GM18511 (cell line): ENCODE data around the gene MRPL44.

Experiments used
- ATAC-seq: cut with Tn5 transposase; IDR thresholded peaks from one replicate; pipeline ENCODE4 v1.9.1; 2021; ENCODE audit warnings: mild to moderate bottlenecking, moderate library complexity; ENCODE audit not compliant: unreplicated experiment

The MRPL44 gene

DNA sequence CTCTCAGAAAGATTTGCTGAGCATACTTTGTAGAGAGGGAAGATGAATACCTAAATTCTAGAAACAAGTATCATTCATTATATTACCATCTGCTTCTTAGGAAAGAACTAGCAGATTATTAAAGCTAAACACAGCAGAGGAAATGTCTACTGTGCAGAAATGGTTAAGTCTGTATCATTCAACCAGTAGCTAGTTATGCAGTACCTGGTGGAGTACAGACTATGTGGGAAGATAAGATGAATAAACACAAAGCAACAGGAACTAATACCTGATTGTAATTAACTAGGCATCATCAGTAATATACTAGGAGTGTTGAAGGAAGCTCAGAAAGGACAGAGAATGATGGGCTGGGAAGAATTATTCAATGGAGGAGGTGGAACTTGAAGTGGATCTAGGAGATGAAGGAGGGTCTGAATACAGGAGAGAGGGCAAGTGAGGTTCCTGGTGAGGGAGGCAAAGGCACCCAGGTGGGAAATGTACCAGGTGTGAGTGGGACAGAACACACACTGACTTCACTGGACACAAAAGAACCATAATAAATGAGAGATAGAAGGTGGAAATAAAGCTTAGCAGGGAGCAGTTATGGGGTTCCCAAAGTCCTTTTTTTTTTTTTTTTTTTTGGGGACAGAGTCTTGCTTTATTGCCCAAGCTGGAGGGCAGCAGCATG is 21.7 kb upstream of the MRPL44 start:
- no peak for ATAC-seq

DNA sequence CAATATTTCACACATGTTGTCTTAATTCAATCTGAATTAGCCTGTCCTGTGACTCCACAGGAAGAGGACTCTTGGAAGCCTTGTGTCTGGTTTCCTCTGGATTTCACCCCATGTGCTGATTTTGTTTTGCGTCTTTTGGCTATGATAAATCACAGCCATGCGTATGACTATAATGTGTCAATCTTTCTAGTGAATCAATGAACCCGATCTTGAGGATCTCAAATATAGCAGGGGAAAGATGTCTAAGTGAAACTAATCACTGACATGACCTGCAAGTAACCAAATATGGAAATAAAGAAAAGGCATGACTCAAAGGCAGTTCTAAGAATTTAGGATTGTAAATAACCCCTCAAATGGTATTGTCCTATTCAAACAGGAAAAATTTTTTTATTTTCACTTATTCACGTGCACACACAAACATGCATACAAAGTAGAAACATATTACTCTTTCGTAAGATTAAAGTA is 20.4 kb upstream of the MRPL44 start:
- peak; percentile 40 for ATAC-seq

DNA sequence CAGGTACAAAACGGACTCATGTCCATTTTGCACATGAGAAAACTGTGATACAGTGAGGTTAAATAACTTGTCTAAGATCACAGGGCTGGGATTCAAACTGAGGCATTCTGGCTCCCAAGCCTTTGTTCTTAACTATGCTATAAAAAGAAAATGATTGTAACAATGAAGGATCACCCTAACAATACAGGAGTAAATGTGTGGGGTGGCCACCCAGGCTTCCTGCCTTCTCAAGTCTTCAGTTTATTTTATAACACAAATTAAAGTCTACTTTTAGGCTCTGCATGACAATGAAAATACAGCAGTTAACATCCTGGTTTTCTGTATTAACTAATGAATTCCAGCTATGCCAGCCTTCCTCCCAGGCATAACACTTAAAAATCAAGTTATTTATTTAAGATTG is 19.7 kb upstream of the MRPL44 start:
- no peak for ATAC-seq

DNA sequence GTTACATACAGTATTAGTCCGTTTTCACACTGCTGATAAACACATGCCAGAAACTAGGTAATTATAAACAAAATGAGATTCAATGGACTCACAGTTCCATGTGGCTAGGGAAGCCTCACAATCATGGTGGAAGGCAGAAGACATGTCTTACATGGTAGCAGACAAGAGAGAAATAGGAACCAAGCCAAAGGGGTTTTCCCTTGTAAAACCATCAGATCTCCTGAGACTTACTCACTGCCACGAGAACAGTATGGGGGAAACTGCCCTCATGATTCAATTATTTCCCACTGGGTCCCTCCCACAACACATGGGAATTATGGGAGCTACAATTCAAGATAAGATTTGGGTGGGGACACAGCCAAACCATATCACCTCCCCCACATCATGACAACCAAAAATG is 17.8 kb upstream of the MRPL44 start:
- ATAC-seq, result peak; percentile 21

DNA sequence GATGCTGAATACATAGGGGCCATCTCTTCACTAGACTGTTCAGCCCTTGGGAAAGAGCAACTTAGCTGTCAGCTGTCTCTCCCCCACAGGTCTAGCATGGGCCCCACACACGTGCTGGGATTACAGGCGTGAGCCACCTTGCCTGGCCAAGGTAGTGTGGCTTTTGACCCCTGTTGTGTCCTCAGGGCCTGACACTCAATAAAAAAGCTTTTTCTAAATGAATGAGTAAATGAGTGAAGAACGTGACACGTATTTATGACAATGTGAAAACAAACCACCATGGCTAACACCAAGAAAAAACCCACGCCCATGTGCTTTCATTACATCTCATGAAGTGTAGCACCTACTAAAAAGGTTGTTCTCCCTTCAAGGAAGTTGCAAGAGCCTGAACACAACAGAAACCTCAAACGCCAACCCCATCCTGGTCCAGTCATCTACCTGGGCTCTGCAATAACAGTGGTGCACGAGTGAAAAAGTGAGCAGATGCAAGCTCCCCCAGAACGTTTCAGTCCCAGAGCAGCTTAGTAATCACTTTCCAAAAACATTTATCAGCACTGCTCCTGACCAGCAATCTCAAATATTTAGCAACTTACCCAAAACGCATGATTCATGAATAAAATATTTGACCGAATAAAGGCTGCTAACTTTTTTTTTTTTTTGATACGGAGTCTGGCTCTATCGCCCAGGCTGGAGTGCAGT is 15.5 kb upstream of the MRPL44 start:
- ATAC-seq, result peak; percentile 53

DNA sequence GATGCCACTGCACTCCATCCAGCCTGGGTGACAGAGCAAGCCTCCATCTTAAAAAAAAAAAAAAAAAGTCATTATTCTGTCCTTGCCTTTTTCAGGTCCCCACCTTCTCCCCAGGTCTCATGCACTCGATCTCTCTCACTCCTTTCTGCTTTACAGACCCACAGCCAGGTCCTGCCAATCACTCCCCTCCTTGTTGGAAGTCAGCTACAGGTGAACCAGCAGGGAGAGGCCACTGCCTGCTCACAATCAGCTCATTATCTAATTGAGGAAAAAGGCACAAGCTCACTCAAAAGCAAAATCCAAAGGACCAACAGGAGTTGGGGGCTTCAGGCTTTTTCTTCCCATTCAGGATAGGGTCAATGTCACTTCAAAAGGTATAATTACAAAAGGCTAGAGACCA is 14.1 kb upstream of the MRPL44 start:
- no peak for ATAC-seq

DNA sequence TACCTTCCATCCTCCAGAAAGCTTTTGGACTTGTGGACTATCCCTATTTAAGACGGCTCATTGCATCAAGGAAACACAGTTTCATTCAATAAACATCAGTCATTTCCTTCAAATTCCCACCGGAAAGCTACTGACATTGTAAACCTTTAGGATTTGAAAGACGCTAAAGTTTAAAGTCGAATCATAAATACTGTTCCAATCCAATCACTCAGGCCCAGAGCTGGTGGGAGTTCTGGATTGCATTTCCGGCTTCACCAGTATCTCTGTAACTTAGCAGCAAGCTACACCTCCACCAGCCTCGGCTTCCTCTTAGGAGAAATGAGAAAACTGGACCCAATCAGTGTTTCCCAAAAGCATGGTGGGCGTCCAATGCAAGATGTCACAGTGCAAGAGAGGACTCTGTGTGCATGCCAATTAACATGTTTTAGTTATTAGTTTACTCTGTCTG is 13.7 kb upstream of the MRPL44 start:
- no peak for ATAC-seq

DNA sequence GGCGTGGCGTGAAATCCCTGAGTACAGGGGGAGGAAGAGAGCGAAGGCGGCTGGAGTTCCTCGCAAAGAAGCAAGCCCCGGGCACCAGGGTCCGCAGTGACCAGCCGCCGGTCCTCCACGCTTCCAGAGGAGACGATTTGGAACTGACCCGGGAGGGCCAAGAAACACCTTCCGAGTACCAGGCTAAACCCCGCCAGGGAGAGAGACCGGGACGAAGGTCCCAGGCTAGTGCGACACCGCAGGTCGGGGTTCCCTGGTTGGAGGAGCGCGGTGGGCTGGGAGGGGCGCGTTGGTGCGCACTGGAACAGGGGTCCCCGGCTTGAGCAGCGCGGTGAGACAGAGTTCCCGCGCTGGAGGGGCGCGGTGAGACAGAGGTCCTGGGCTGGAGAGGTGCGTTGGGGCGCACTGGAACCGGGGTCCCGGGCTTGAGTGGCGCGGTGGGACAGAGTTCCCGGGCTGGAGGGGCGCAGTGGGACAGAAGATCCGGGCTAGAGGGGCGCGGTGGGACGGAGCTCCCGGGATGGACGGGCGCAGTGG is 13.0 kb upstream of the MRPL44 start:
- ATAC-seq, result peak; percentile 20

DNA sequence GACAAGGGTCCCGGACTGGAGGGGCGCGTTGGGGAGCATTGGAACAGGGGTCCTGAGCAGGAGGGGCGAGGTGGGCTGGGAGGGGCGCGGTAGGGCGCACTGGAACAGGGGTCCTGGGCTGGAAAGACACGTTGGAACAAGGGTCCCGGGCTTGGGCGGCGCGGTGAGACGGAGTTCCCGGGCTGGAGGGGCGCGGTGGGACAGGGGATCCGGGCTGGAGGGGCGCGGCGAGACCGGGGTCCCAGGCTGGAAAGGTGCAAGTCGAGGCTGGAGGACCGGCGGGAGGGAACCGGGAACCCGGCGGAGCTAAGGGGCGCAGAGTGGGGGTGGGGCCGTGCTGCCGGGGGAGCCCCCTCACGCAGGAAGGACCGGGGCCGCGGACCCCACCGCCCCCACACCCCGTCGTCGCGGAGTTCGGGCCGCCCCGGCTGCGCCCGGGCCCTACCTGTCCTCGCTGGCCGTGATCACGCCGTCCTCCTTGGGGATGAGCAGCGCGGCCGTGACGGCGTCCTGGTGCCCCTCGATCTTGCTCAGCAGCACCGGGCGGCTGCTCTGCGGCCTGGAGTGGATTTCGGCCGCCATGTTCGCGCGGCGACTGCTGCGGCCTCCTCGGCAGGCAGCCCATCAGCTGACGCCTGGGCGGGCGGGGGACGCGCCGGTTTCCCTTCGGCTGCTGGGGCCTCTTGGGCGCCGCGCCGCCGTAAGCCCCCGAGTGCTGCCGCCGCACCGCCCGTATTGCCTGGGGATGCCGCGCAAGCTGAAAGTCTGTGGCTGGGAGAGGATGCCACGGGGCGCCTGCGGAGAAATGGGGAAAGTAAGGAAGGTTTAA is 12.3 kb upstream of the MRPL44 start, which contains the start of gene WDFY1:
Gene WDFY1 (minus strand): TSS at position 633 of the 829 bp plus-strand sequence. CDS start 51 bp downstream, at position 582.
- peak; percentile 76 for ATAC-seq

DNA sequence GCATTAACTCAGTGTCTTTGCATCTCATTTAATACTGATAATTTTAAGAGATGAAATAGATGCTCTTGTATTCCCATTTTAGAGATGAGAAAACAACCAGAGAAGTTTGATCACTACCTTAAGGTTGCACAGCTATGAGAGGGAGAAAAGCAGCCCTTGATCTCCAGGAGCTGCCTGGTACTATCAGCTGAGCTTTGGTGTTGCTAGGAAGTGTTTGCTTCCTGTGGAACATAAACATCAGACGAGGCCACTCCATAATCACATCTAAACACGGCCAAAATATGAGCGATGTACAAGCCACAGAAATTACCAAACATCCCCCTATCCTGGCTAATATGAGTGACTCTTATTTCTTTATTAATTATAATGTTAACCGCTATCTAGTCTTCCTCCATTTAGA is 11.5 kb upstream of the MRPL44 start:
- ATAC-seq, result no peak

DNA sequence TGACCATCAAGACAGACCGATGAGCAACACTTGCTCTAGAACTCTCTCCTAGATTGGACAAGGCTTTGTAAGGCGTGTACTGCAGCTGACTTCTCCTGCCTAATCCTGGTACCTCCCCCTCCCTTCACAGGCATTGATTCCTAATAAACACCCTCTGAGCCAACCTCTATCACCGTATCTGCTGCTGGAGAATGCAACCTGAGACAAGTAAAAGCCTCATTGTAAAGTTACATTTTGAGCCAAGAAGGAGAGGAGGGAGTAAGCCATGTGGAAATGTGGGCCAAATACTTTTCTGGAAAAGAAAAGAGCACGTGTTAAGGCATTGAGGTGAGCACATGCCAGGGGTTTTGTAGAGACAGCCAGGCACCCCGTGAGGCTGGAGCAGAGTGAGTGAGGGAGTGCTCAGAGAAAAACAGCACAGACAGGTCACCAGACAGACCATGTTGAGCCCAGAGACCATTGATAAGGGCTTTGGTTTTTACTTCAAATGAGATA is 9.5 kb upstream of the MRPL44 start:
- ATAC-seq, result no peak

DNA sequence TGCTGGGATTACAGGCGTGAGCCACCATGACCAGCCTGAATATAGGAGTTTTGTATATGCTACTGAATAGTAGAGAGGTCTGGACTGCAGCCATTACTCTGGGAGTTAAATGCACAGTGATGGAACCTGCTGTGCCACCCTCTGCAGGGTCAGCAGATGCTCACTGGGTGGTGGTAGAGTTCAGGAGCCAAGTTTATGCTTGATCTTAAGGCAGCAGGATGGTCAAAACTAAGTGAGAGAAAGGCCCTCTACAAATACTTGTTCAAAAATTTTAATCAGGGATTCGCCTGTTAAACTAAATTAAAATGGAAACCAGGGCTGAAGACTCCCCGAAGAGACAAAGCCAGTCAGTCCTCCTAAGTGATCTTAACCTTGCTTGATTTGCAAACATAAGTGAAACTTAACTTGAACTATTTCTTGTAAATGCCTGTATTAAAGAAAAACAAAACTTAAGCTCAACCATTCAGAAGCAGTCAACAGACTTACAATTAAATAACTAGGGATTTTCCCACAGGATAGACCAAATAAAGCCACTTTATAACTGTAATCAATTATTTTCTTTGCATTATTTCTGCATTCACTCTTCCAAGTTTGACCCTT is 7.9 kb upstream of the MRPL44 start:
- no peak for ATAC-seq

DNA sequence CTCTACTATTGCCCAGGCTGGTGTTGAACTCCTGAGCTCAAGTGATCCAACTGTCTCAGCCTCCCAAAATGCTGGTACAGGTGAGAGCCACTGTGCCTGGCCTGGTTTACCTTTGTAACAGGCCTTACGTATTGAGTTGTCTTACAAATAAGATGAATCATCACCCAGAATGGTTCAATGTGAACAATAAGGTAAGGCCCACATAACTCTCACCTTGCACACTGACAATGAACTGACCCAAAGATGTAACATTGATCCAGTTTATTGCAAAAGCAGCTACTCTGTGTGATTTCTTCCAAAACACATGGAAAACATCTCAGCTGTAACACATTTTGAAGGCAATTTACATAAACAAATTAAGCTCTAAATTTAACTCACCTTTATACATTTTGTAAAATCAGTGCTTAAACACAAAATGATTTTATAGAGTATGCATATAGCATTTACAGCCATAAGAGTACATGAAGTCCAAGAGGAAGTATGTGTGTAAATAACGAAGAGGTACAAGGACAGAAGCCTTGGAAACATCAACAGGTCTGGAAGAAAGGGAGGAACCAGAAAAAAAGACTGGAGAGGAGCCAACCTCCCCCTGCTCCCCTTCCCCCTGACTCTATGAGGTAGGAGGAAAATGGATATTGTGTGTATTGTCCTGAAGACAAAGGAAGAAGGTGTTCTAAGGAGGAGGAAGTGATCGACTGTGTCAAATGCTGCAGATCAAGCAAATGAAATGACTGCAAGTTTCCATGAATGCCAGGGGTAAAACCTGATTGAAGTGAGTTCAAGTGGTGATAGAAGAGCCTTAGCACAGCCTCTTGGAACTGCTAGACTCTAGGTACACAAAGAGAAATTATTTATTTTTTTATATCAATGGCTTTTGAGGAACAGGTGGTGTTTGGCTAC is 6.6 kb upstream of the MRPL44 start:
- no peak for ATAC-seq

DNA sequence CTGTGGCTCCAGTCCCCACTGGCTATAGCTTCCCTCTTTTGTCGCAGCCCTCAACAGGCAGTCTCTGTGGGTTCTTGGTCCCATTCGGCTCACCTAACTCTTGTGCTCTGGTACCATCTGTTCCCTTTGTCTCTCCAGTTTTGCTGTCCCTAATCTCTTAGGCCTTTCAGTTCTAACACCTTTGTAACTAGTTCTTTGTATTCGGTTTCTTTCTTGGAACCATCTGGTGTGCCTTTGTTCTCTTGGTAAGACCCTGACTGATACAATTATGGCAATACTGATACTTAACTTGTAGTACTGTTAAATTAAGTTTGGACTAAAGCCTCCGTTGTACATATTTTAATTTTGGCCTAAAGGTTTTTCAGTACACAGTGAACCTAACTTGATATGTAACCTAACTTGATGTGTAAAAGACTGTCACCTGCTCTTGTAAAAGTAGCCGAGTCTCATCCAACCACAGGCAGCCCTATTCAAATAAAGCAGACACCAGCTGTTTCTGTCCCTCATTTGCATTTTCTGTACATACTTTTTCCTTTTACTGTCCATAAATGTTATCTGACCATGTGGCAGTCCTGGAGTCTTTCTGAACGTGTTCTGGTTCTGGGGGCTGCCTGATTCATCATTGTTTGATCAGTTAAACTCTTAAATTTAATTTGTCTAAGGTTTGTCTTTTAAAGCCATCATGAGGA is 4.8 kb upstream of the MRPL44 start:
- ATAC-seq, result peak; percentile 49

DNA sequence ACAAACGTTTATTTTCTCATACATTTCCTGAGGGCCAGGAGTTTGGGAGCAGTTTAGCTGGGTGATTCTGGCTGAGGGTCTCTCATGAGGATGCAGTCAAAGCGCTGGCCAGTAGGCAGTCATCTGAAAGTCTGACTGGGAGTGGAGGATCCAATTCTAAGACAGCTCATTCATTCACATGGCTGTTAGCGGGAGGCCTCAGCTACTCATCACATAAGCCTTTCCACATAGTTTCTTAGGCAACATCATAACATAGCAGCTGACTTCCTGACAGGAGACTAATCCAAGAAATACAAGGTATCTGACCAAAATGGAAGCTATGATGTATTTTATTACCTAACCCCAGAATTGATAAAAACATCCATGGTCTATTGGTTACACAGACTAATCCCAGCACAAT is 2.9 kb upstream of the MRPL44 start:
- no peak for ATAC-seq

DNA sequence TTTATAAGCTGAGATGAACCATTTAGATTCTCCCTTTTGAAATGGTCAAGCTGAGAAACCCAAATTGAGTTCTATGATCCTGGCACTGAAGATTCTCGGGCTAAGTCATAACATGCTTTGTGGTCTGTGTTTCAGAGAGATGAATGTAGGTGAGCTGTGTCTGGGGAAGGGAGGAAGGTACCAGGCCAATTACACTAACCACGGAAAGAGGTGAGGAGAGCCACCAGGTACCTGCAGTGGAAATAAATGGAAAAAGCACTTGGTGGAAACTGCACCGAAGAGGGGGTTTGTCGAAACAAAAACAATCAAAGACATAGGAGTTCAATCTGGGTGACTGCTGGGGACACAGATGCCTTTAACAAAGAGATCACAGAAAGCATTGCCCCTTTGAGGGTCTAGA is 963 bp upstream of the MRPL44 start:
- peak; percentile 47 for ATAC-seq

DNA sequence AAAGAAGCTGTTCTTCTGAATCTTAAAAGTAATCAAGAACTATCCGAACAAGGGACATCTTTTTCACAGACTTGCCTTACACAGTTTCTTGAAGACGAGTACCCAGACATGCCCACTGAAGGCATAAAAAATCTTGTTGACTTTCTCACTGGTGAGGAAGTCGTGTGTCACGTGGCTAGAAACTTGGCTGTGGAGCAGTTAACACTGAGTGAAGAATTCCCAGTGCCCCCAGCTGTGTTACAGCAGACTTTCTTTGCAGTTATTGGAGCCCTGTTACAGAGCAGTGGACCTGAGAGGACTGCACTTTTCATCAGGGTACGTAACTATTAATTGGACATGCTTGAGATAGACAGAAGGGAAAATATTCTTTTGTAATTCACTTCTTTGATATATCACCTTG is 2.4 kb downstream of the MRPL44 start:
- ATAC-seq, result no peak

DNA sequence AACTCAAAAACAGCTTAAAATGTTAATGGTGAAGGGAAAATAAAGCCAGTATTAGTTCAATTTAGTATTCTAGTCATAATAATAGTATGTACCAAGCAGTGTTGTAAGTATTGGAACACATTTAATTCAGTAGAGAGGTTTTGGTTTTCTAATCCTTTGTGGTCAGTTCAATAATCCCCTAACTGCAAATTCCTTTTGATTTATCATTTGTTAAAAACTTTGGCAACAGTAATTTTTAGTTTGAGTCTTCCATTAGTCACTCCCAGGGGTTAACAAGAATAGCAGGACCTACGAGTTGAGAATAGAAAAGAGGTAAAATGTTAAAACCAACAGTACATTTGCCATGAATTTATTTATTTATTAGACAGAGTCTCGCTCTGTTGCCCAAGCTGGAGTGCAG is 10.7 kb downstream of the MRPL44 start:
- no peak for ATAC-seq

DNA sequence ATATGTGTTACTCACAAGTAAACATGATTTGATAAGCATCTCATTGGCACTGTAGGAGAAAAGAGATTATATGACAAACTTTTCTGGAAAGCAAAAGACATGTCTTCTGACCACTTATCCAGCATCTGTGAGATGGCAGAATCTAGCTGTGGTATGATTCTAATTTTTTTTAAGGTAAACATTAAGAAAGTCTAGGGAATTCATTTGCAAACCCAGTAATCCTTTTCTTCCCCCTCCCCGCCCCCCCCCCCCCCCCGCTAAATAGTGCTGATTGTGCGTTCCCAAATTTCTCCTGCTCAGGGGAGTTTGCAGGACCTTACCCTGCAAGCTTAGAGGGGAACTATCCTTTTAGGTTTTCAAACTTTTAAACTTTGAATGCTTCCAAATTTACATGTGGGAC is 12.1 kb downstream of the MRPL44 start:
- no peak for ATAC-seq
